Tongue (tissue), 1 donor: ENCODE data around the gene RIMKLA. TPM values are rescaled to one million over a fixed set of nuclear protein-coding genes. Genes with fewer than 3 reads are reported as not detected.

Experiments used
- total RNA-seq: library from RNA; depleted of rRNA; stranded (reverse); fragments of >200 nt; gene quantifications from one replicate; pipeline ENCODE4 v1.2.3, GENCODE V29; 2014

Gene RIMKLA
- total RNA-seq, 1 donor from 2014 or later: 1.4 TPM

Other genes with a start within 250 kb of the RIMKLA start
- not detected for gene GUCA2B, start 227.4 kb upstream of the RIMKLA start, total RNA-seq
- gene GUCA2A, start 216.0 kb upstream of the RIMKLA start, total RNA-seq: not detected
- gene FOXJ3, start 45.6 kb upstream of the RIMKLA start, total RNA-seq: 42.3 TPM
- gene ZMYND12, start 75.2 kb downstream of the RIMKLA start, total RNA-seq: 0.72 TPM
- gene PPCS, start 75.8 kb downstream of the RIMKLA start, total RNA-seq: 25.5 TPM
- gene CCDC30, start 82.5 kb downstream of the RIMKLA start, total RNA-seq: 5.1 TPM